ENCODE data around the gene KIRREL1.
A peak's percentile ranks its signal among the peaks of the same experiment; 100 is the strongest.

Gene KIRREL1

DNA sequence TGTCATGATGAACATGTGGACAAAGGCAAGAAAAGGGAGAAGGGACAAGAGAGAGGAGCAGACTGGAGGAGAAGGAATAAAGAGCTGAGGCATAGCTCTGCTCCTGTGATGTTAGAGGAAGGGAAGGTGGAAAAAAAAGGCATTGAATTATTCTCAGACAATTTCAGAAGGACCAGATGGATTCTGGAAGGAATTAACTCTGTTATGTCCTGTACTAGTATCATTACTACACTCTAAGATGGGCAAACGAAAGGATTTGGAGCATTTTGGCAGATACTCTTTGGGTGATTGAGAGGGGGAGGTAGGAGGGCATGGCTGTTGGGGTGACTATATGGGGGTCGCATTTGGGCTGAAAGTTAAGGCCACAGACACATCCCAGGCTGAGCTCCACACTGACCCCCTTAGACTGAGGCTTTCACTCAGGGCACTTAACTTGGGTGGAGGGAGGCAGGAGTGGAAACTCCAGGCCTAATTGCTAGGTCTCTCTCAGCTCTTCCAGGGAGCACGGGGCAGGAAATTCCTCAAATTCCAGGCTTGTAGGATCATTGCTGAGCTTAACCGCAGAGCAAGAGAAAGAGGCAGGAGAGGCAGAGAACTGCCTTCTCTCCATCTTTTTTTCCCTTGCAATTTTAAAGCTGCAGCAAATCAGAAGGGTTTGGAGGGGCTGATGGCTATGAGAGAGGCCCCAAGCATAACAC is 25.9 kb downstream of the KIRREL1 start:
- peak; percentile 88 for DNase-seq (ENCODE audit: low read depth)
- TF ChIP-seq, protein P1, sequence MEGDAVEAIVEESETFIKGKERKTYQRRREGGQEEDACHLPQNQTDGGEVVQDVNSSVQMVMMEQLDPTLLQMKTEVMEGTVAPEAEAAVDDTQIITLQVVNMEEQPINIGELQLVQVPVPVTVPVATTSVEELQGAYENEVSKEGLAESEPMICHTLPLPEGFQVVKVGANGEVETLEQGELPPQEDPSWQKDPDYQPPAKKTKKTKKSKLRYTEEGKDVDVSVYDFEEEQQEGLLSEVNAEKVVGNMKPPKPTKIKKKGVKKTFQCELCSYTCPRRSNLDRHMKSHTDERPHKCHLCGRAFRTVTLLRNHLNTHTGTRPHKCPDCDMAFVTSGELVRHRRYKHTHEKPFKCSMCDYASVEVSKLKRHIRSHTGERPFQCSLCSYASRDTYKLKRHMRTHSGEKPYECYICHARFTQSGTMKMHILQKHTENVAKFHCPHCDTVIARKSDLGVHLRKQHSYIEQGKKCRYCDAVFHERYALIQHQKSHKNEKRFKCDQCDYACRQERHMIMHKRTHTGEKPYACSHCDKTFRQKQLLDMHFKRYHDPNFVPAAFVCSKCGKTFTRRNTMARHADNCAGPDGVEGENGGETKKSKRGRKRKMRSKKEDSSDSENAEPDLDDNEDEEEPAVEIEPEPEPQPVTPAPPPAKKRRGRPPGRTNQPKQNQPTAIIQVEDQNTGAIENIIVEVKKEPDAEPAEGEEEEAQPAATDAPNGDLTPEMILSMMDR (conservative IDR thresholded peaks at IDR 0.05; ENCODE audit: control insufficient read depth, insufficient read depth, low read depth, low read length): no peak
- peak overlapping the region; percentile 14 for H3K4me3 ChIP-seq (ENCODE audit: control insufficient read depth, low read depth, low read length)

DNA sequence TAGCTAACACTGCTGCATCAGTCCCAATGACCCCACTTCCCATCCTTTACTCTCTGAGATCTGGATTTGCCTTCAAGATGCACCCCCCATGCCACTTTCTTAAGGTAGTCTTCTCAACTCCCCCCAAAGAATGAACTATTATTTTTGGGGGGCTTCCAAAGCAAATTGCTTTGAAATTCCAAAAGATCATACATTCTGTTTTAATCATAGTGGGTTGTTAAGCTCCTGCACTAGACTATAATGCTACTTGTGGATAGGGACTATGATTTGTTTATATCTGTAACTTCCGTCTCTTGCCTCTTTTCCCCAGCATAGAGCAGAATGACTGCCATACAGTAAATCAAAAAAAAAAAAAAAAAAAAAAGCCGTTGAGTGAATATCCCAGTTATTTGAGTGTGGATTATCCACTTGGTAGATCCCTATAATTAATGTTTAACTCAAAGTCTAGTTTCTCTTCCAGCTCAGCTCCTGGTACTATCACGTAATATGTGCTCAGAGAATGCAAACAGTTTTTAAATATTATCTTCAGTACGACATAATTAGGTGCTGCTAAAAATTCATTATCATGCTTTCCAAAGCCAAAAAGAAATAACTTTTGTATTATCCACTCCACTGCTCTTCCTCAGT is 26.9 kb downstream of the KIRREL1 start:
- TF ChIP-seq, protein P1 (conservative IDR thresholded peaks at IDR 0.05; ENCODE audit: control insufficient read depth, insufficient read depth, low read depth, low read length): no peak
- no peak overlapping the region for H3K4me3 ChIP-seq (ENCODE audit: control insufficient read depth, low read depth, low read length)
- no peak for DNase-seq (ENCODE audit: low read depth)

DNA sequence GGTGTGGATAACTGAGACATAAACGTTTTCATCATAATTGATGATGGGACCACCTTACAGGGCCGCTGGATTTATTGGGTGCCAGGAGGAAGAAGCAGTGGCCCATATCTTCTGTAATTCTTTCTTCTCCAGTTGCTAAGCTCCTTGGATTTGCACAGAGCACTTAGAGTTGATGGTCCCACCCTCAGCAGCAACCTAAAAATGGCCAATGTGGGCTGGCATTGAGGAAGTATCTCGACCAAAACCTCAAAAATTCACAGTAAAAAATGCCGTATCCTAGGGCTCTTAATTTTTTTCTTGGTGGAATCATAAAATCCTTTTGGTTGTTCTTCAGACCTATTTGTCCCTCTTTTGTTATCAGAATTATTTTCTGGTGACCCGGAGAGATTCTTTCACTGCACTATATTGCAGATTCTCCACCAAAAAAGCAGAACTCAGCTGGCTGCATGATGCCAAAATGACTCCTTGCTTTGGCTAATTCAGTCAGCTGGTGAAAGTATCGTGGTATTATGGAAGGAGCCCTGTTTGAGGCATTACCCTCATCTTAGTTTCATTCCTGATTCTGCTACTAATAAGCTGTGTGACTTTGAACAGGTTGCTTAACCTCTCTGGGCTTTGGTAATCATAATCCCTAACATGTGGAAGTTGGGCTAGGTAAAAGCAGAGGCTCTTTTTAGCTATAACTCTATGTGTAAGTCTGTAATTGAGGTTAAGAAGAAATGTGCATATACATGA is 27.6 kb downstream of the KIRREL1 start:
- H3K4me3 ChIP-seq (ENCODE audit: control insufficient read depth, low read depth, low read length): no peak overlapping the region
- TF ChIP-seq, protein P1 (conservative IDR thresholded peaks at IDR 0.05; ENCODE audit: control insufficient read depth, insufficient read depth, low read depth, low read length): no peak
- DNase-seq (ENCODE audit: low read depth): peak; percentile 25

DNA sequence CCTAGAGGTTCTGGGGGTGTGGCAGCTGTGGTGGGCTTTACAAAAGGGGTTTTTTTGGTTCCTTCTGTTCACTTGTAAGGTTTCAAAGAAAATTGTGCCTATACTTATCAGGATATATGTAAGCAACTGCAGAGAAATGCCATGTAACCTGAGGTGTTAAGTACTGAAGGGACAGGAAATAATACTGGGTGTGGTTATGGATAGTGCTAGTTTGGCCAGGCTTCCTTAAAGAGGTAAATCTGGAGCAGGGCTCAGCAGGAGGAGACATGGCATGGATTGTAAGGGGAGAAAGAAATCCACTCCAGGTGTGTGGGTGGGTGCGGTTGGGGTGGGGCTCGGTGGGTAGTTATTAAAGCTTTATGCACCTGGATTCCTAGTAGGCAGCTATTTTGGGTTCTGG is 28.3 kb downstream of the KIRREL1 start:
- no peak overlapping the region for H3K4me3 ChIP-seq (ENCODE audit: control insufficient read depth, low read depth, low read length)
- TF ChIP-seq, protein P1 (conservative IDR thresholded peaks at IDR 0.05; ENCODE audit: control insufficient read depth, insufficient read depth, low read depth, low read length): no peak
- no peak for DNase-seq (ENCODE audit: low read depth)

DNA sequence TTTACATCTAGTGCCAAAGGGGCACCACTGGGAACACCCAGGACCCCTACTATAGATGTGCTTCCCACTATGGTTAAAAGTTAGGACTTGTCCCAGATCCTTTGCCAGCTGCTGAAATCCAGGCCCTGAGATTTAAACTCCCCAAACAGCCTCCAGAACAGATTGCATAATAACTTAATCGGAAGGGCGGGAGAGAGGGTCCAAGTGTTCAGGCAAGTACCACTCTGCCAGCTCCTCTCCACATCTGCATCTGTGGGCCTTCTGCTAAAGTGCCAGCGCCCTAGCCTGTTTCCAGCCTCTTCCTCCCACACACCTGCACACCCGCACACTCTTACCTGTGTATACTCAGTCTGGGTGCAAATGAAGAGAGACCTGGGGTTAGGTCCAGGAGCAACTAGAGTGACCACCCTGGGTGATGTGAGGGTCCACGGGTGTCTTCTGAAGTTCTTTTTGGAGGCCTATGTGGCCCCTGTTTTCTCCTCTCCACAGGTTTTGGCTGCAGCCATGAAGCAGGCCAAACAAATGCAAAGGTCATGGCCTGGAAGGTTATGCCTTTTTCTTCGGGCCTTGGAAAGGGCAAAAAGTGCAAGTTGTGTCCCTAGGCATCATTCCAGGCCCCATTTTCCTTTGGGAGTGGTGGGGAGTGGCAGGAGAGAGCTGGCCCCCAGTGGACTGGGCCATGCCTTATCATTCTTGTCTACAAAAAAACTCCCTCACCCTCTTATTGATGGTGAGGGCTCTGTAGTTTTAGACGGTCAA is 29.3 kb downstream of the KIRREL1 start:
- no peak overlapping the region for H3K4me3 ChIP-seq (ENCODE audit: control insufficient read depth, low read depth, low read length)
- DNase-seq (ENCODE audit: low read depth): no peak
- TF ChIP-seq, protein P1 (conservative IDR thresholded peaks at IDR 0.05; ENCODE audit: control insufficient read depth, insufficient read depth, low read depth, low read length): no peak

DNA sequence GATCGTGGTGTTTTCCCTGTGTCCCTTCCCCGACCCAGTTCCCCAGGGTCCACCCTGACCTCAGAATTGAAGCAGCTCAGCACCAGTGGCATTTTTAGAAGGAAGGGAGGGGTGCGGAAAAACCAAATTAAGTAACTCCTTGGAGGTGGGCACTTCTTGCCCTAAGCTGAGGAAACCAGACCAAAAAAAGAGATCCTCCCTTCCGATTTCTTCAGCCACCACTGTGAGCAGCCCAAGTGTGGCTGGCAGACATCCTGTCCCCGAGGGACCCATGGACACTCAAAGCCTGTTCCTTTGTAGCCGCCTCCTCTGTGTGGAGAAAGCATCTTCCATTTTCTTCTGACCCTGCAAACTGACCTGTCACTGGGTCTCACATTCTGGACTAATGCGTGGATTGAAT is 31.3 kb downstream of the KIRREL1 start:
- H3K4me3 ChIP-seq (ENCODE audit: control insufficient read depth, low read depth, low read length): no peak overlapping the region
- TF ChIP-seq, protein P1 (conservative IDR thresholded peaks at IDR 0.05; ENCODE audit: control insufficient read depth, insufficient read depth, low read depth, low read length): no peak
- DNase-seq (ENCODE audit: low read depth): no peak

Data from fibroblast of mammary gland (primary cell).